ENCODE results near the gene CORIN.
"Not testable (repeated sequence)": the region's sequence is repeated elsewhere in the genome, so short reads cannot be mapped to it uniquely, and the experiment has no call there.

Gene CORIN

DNA sequence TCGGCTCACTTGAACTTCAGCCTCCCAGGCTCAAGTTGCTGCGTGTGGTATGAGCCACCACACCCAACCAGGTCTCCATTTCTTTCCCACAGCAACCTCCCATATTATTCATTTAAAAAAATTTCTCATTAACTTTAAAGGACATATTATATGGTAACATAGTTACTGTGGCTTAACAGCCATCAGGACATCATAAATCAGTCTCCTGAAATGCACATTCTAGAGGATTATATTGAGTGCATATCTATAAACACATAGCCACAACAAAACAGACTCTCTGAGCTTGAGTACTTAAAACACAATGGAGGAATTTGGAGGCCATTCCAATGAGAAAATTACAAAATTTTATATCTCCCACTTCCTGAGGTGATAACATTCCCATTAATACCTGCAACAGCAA, 61.5 kb downstream of the CORIN start:
- Histone ChIP-seq H3K4me1 (ENCODE audit: control insufficient read depth in 1 of 2, insufficient read depth in 2 of 2, low read length in 2 of 2) (no peaks in the 10 kb centered on the region), H2AFZ (ENCODE audit: insufficient read depth, low read length, poor library complexity) (no peak overlapping the region), H2BK12ac (ENCODE audit: low read length) (no peak overlapping the region), H2BK5ac (ENCODE audit: low read depth, low read length, poor library complexity) (no peak overlapping the region), H3K27ac (ENCODE audit: low read depth, low read length) (no peak overlapping the region), H3K9me3 (ENCODE audit: insufficient read depth, low read depth, low read length) (no peaks in the 10 kb centered on the region), H3K18ac (ENCODE audit: low read length) (no peak overlapping the region), H3K23ac (ENCODE audit: low read length) (no peak overlapping the region), H4K12ac (ENCODE audit: low read depth, low read length) (no peak overlapping the region), H3K79me1 (ENCODE audit: low read length) (no peaks in the 10 kb centered on the region), H4K8ac (ENCODE audit: low read depth, low read length) (no peak overlapping the region), H3K9ac (ENCODE audit: low read length) (no peak overlapping the region), H3K4me2 (ENCODE audit: low read length) (no peak overlapping the region), H3K79me2 (ENCODE audit: control insufficient read depth, insufficient read depth, low read length, poor library complexity) (no peaks in the 10 kb centered on the region), H3K27me3 (ENCODE audit: insufficient read depth, low read length) (no peaks in the 10 kb centered on the region), H4K91ac (ENCODE audit: low read depth, low read length) (no peak overlapping the region), H2BK120ac (ENCODE audit: insufficient read depth, low read length, poor library complexity) (no peak overlapping the region), H2AK5ac (ENCODE audit: low read length) (no peak overlapping the region), H3K4ac (ENCODE audit: low read depth, low read length) (no peak overlapping the region), H3K4me3 (ENCODE audit: low read depth, low read length) (no peak overlapping the region), H3K36me3 (ENCODE audit: control insufficient read depth in 1 of 2, insufficient read depth in 2 of 2, low read length in 2 of 2) (no peaks in the 10 kb centered on the region), H3K14ac (ENCODE audit: low read length) (no peak overlapping the region)
- WGBS (ENCODE audit: extremely low coverage, insufficient coverage, insufficient read length) = no CpG with 5 or more reads among the region's 2 CpGs
- no peak for DNase-seq

DNA sequence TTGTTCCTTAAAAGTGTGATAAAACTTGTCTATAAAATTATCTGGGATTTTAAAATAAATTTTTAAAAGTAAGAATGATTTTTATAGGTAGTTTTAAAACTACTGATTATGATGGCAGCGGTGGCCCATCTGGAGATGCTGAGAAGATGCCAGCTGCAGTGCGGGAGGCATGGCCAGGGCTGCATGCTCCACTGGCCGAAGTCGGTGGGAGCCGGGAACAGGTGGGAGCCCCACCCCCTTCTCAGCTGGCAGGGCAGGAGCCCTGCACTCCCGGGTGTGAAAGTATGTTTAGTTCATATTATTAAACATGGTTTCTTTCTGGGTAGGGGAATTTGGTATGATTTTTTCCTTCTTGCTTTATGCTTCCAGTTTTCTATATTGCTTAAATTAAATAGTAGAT, 63.8 kb downstream of the CORIN start:
- Histone ChIP-seq H3K27me3 (ENCODE audit: insufficient read depth, low read length) (no peaks in the 10 kb centered on the region), H4K91ac (ENCODE audit: low read depth, low read length) (no peak overlapping the region), H2BK5ac (ENCODE audit: low read depth, low read length, poor library complexity) (no peak overlapping the region), H2AK5ac (ENCODE audit: low read length) (no peak overlapping the region), H3K79me1 (ENCODE audit: low read length) (no peaks in the 10 kb centered on the region), H3K18ac (ENCODE audit: low read length) (no peak overlapping the region), H3K23ac (ENCODE audit: low read length) (no peak overlapping the region), H2BK12ac (ENCODE audit: low read length) (no peak overlapping the region), H2BK120ac (ENCODE audit: insufficient read depth, low read length, poor library complexity) (no peak overlapping the region), H3K4me1 (ENCODE audit: control insufficient read depth in 1 of 2, insufficient read depth in 2 of 2, low read length in 2 of 2) (no peaks in the 10 kb centered on the region), H3K4me2 (ENCODE audit: low read length) (no peak overlapping the region), H3K14ac (ENCODE audit: low read length) (no peak overlapping the region), H3K4ac (ENCODE audit: low read depth, low read length) (no peak overlapping the region), H3K36me3 (ENCODE audit: control insufficient read depth in 1 of 2, insufficient read depth in 2 of 2, low read length in 2 of 2) (no peaks in the 10 kb centered on the region), H2AFZ (ENCODE audit: insufficient read depth, low read length, poor library complexity) (no peak overlapping the region), H3K4me3 (ENCODE audit: low read depth, low read length) (no peak overlapping the region), H3K9ac (ENCODE audit: low read length) (no peak overlapping the region), H3K27ac (ENCODE audit: low read depth, low read length) (no peak overlapping the region), H4K8ac (ENCODE audit: low read depth, low read length) (no peak overlapping the region), H3K79me2 (ENCODE audit: control insufficient read depth, insufficient read depth, low read length, poor library complexity) (no peaks in the 10 kb centered on the region), H3K9me3 (ENCODE audit: insufficient read depth, low read depth, low read length) (no peaks in the 10 kb centered on the region), H4K12ac (ENCODE audit: low read depth, low read length) (no peak overlapping the region)
- DNase-seq = no peak
- WGBS (ENCODE audit: extremely low coverage, insufficient coverage, insufficient read length) = no CpG with 5 or more reads among the region's 6 CpGs

DNA sequence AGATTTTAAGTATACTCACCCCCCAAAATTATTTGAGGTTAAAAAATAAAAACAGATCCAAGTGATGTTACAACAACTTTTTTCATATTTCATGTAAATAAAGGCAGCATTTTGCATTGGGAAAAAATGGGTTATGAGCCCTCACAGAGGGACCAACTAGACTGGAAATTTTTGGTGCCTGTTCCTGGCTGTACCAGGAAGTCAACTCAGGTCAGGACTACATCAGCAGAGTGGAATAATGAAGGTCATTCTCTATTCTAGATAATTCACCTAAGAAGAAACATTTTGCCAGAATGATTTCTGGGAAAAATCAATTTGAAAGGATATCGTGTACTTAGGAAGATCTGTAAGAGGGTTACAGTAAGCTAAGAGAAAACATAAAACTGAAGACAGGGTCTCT, 66.8 kb downstream of the CORIN start:
- no peak overlapping the region for H3K23ac ChIP-seq (ENCODE audit: low read length)
- no peak overlapping the region for H4K12ac ChIP-seq (ENCODE audit: low read depth, low read length)
- H3K4me2 ChIP-seq (ENCODE audit: low read length) = no peak overlapping the region
- H3K9me3 ChIP-seq (ENCODE audit: insufficient read depth, low read depth, low read length) = no peaks in the 10 kb centered on the region
- H3K79me1 ChIP-seq (ENCODE audit: low read length) = no peaks in the 10 kb centered on the region
- no peak overlapping the region for H2BK5ac ChIP-seq (ENCODE audit: low read depth, low read length, poor library complexity)
- no CpG with 5 or more reads among the region's 1 CpG for WGBS (ENCODE audit: extremely low coverage, insufficient coverage, insufficient read length)
- no peak overlapping the region for H4K91ac ChIP-seq (ENCODE audit: low read depth, low read length)
- no peak overlapping the region for H3K14ac ChIP-seq (ENCODE audit: low read length)
- H2AK5ac ChIP-seq (ENCODE audit: low read length) = no peak overlapping the region
- no peak for DNase-seq
- no peak overlapping the region for H3K9ac ChIP-seq (ENCODE audit: low read length)
- no peaks in the 10 kb centered on the region for H3K36me3 ChIP-seq (ENCODE audit: control insufficient read depth in 1 of 2, insufficient read depth in 2 of 2, low read length in 2 of 2)
- no peaks in the 10 kb centered on the region for H3K27me3 ChIP-seq (ENCODE audit: insufficient read depth, low read length)
- H4K8ac ChIP-seq (ENCODE audit: low read depth, low read length) = no peak overlapping the region
- H2BK120ac ChIP-seq (ENCODE audit: insufficient read depth, low read length, poor library complexity) = no peak overlapping the region
- no peak overlapping the region for H3K27ac ChIP-seq (ENCODE audit: low read depth, low read length)
- H2BK12ac ChIP-seq (ENCODE audit: low read length) = no peak overlapping the region
- no peak overlapping the region for H3K18ac ChIP-seq (ENCODE audit: low read length)
- H3K4me1 ChIP-seq (ENCODE audit: control insufficient read depth in 1 of 2, insufficient read depth in 2 of 2, low read length in 2 of 2) = no peaks in the 10 kb centered on the region
- H3K4ac ChIP-seq (ENCODE audit: low read depth, low read length) = no peak overlapping the region
- H2AFZ ChIP-seq (ENCODE audit: insufficient read depth, low read length, poor library complexity) = no peak overlapping the region
- no peaks in the 10 kb centered on the region for H3K79me2 ChIP-seq (ENCODE audit: control insufficient read depth, insufficient read depth, low read length, poor library complexity)
- no peak overlapping the region for H3K4me3 ChIP-seq (ENCODE audit: low read depth, low read length)

DNA sequence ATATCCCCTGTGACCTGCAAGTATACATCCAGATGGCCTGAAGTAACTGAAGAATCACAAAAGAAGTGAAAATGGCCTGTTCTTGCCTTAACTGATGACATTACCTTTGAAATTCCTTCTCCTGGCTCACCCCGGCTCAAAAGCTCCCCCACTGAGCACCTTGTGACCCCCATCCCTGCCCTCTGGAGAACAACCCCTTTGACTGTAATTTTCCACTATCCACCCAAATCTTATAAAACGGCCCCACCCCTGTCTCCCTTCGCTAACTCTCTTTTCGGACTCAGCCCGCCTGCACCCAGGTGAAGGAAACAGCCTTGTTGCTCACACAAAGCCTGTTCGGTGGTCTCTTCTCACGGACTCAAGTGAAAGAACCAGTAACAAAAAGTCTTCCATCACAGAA, 69.9 kb downstream of the CORIN start:
- H3K36me3 ChIP-seq (ENCODE audit: control insufficient read depth in 1 of 2, insufficient read depth in 2 of 2, low read length in 2 of 2); H3K14ac ChIP-seq (ENCODE audit: low read length); H2BK120ac ChIP-seq (ENCODE audit: insufficient read depth, low read length, poor library complexity); H3K9me3 ChIP-seq (ENCODE audit: insufficient read depth, low read depth, low read length); H3K79me1 ChIP-seq (ENCODE audit: low read length); H3K23ac ChIP-seq (ENCODE audit: low read length); DNase-seq; H2AFZ ChIP-seq (ENCODE audit: insufficient read depth, low read length, poor library complexity); H3K18ac ChIP-seq (ENCODE audit: low read length); H4K12ac ChIP-seq (ENCODE audit: low read depth, low read length); H3K27me3 ChIP-seq (ENCODE audit: insufficient read depth, low read length); H3K9ac ChIP-seq (ENCODE audit: low read length); H2AK5ac ChIP-seq (ENCODE audit: low read length); H3K4me2 ChIP-seq (ENCODE audit: low read length); H3K79me2 ChIP-seq (ENCODE audit: control insufficient read depth, insufficient read depth, low read length, poor library complexity); H3K4ac ChIP-seq (ENCODE audit: low read depth, low read length); H3K4me3 ChIP-seq (ENCODE audit: low read depth, low read length); H4K8ac ChIP-seq (ENCODE audit: low read depth, low read length); H4K91ac ChIP-seq (ENCODE audit: low read depth, low read length); H2BK5ac ChIP-seq (ENCODE audit: low read depth, low read length, poor library complexity); H2BK12ac ChIP-seq (ENCODE audit: low read length); H3K27ac ChIP-seq (ENCODE audit: low read depth, low read length); H3K4me1 ChIP-seq (ENCODE audit: control insufficient read depth in 1 of 2, insufficient read depth in 2 of 2, low read length in 2 of 2): not testable (repeated sequence)
- no CpG with 5 or more reads among the region's 7 CpGs for WGBS (ENCODE audit: extremely low coverage, insufficient coverage, insufficient read length)
